DMS 273 (cell line): Measurements from ENCODE around the gene TTC27.

ENCODE experiments used
- DNase-seq: peaks from one replicate; lab custom pipeline; 2025; ENCODE audit not compliant: unreplicated experiment; lab: John Stamatoyannopoulos, UW

The TTC27 gene

GRCh38 chr2:32805104-32806095, 177.6 kb downstream of the TTC27 start:
- DNase-seq: no peak

GRCh38 chr2:32806857-32807256, 179.0 kb downstream of the TTC27 start:
- DNase-seq: no peak

GRCh38 chr2:32807662-32808061, 179.8 kb downstream of the TTC27 start:
- DNase-seq: no peak

GRCh38 chr2:32810909-32811495, 183.2 kb downstream of the TTC27 start:
- no peak for DNase-seq

GRCh38 chr2:32811696-32812095, 183.8 kb downstream of the TTC27 start:
- no peak for DNase-seq

- DNase-seq: no peak
These were observed 184.5 kb downstream of the TTC27 start for GRCh38 chr2:32812316-32812715.

GRCh38 chr2:32820088-32820487, 192.2 kb downstream of the TTC27 start:
- DNase-seq: no peak

- DNase-seq: no peak
These were observed 192.9 kb downstream of the TTC27 start for GRCh38 chr2:32820701-32821100.

- DNase-seq: no peak
These were observed 196.4 kb downstream of the TTC27 start for GRCh38 chr2:32824070-32824809.

GRCh38 chr2:32825291-32825712, 197.5 kb downstream of the TTC27 start:
- peak; percentile 49 for DNase-seq

GRCh38 chr2:32830196-32830595, 202.3 kb downstream of the TTC27 start:
- no peak for DNase-seq

- no peak for DNase-seq
These were observed 205.0 kb downstream of the TTC27 start for GRCh38 chr2:32832821-32833220.

- DNase-seq: no peak
These were observed 205.9 kb downstream of the TTC27 start for GRCh38 chr2:32833709-32834108.

- no peak for DNase-seq
These were observed 207.3 kb downstream of the TTC27 start for GRCh38 chr2:32835148-32835547.

GRCh38 chr2:32836933-32837332, 209.1 kb downstream of the TTC27 start:
- no peak for DNase-seq

GRCh38 chr2:32838418-32838817, 210.6 kb downstream of the TTC27 start:
- DNase-seq: no peak

- DNase-seq: no peak
These were observed 211.1 kb downstream of the TTC27 start for GRCh38 chr2:32838949-32839348.

GRCh38 chr2:32841931-32842898, 214.4 kb downstream of the TTC27 start:
- DNase-seq: no peak

GRCh38 chr2:32843699-32844098, 215.8 kb downstream of the TTC27 start:
- no peak for DNase-seq

GRCh38 chr2:32844253-32844652, 216.4 kb downstream of the TTC27 start:
- DNase-seq: no peak
